ENCODE results near the gene ARMS2. TPM values are rescaled to one million over a fixed set of nuclear protein-coding genes. Genes with fewer than 3 reads are reported as not detected.

The ARMS2 gene
- total RNA-seq, 1 donor from 2014 or later = not detected

GRCh38 chr10:122492999-122493481, 38.6 kb downstream of the ARMS2 start:
- DNase-seq (ENCODE audit: low read depth in 2 of 2) = no peak

GRCh38 chr10:122493761-122494160, 39.3 kb downstream of the ARMS2 start:
- no peak for DNase-seq (ENCODE audit: low read depth in 2 of 2)

- DNase-seq (ENCODE audit: low read depth in 2 of 2) = peak; percentile 60 to 86
These were observed 39.8 kb downstream of the ARMS2 start for GRCh38 chr10:122494173-122494820.

GRCh38 chr10:122494833-122495232, 40.4 kb downstream of the ARMS2 start:
- DNase-seq (ENCODE audit: low read depth in 2 of 2) = peak; percentile 90 to 96

GRCh38 chr10:122495406-122496340, 41.2 kb downstream of the ARMS2 start:
- peak; percentile 35 to 52 for DNase-seq (ENCODE audit: low read depth in 2 of 2)

- no peak for DNase-seq (ENCODE audit: low read depth in 2 of 2)
These were observed 42.8 kb downstream of the ARMS2 start for GRCh38 chr10:122497241-122497640.

- DNase-seq (ENCODE audit: low read depth in 2 of 2) = no peak
These were observed 44.1 kb downstream of the ARMS2 start for GRCh38 chr10:122498521-122498920.

GRCh38 chr10:122499012-122499411, 44.6 kb downstream of the ARMS2 start:
- no peak for DNase-seq (ENCODE audit: low read depth in 2 of 2)

- no peak for DNase-seq (ENCODE audit: low read depth in 2 of 2)
These were observed 45.1 kb downstream of the ARMS2 start for GRCh38 chr10:122499491-122499941.

GRCh38 chr10:122500194-122500593, 45.7 kb downstream of the ARMS2 start:
- DNase-seq (ENCODE audit: low read depth in 2 of 2) = no peak

- DNase-seq (ENCODE audit: low read depth in 2 of 2) = no peak
These were observed 46.3 kb downstream of the ARMS2 start for GRCh38 chr10:122500726-122501125.

- DNase-seq (ENCODE audit: low read depth in 2 of 2) = no peak
These were observed 48.6 kb downstream of the ARMS2 start for GRCh38 chr10:122503012-122503411.

- DNase-seq (ENCODE audit: low read depth in 2 of 2) = no peak
These were observed 49.6 kb downstream of the ARMS2 start for GRCh38 chr10:122503886-122504609.

GRCh38 chr10:122504610-122504950, 50.1 kb downstream of the ARMS2 start:
- DNase-seq (ENCODE audit: low read depth in 2 of 2) = peak; percentile 93 to 94

- DNase-seq (ENCODE audit: low read depth in 2 of 2) = no peak
These were observed 50.6 kb downstream of the ARMS2 start for GRCh38 chr10:122505011-122505410.

- no peak for DNase-seq (ENCODE audit: low read depth in 2 of 2)
These were observed 51.6 kb downstream of the ARMS2 start for GRCh38 chr10:122505885-122506645.

Other genes with a start within 250 kb of the ARMS2 start
- under 0.01 TPM in 1 of 2 replicates, not detected in the other for gene BTBD16, start 183.4 kb upstream of the ARMS2 start, total RNA-seq
- 15.5 and 22.8 TPM in 2 replicates for gene PLEKHA1, start 79.9 kb upstream of the ARMS2 start, total RNA-seq
- 42.7 and 125 TPM in 2 replicates for gene HTRA1, start 6.9 kb downstream of the ARMS2 start, total RNA-seq
- gene DMBT1, start 106.1 kb downstream of the ARMS2 start, total RNA-seq = not detected in 2 replicates
- not detected in 2 replicates for gene C10orf120, start 245.2 kb downstream of the ARMS2 start, total RNA-seq

Measured in lung microvascular endothelial cell (primary cell).